HG03575 (cell line): ENCODE data around the gene EFNA5.

ENCODE experiments used
- ATAC-seq: cut with Tn5 transposase; IDR thresholded peaks from one replicate; pipeline ENCODE4 v1.9.1; 2021; ENCODE audit not compliant: unreplicated experiment, insufficient number of reproducible peaks, low FRiP score; ENCODE audit errors: extremely low read depth

EFNA5 gene

DNA sequence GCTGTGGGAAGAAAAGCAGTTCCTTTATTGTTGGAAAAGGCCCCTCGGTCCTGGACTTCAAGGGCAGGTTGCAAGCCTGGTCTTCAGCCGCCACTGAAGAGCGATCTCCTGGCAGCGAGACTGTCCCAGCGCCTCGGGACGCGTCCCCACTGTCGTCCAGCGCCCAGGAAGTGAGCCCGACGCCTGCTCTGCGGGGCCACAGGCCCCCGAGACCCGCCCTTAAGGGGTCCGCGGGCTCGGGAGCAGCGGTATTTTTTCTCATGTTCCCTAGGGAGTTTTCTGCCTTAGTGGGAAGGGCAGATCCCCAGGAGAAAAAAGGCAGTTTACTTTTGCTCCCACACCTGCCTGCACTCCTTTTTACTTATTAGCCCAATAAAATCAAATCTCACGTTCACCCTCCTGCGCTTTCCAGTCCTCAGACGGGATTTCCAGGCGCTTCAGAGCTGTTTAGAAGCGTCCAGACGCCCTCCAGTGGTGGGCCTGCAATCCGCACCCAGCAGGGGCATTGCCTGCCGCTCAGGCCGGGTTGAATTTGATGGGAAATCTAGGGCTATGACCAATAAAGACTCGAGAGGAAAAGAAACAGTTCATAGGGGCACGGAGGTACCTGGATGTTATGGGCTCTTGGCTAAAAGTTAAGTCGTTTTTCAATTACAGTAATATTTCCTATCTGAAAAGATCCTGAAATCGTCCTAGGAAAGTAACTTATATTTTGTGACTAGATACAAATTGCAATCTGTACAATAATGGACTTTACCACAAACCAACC is 2.8 kb upstream of the EFNA5 start:
- peak; percentile 78 for ATAC-seq

- no peak for ATAC-seq
Measured at GRCh38 chr5:107673039-107673367, 2.3 kb upstream of the EFNA5 start.

DNA sequence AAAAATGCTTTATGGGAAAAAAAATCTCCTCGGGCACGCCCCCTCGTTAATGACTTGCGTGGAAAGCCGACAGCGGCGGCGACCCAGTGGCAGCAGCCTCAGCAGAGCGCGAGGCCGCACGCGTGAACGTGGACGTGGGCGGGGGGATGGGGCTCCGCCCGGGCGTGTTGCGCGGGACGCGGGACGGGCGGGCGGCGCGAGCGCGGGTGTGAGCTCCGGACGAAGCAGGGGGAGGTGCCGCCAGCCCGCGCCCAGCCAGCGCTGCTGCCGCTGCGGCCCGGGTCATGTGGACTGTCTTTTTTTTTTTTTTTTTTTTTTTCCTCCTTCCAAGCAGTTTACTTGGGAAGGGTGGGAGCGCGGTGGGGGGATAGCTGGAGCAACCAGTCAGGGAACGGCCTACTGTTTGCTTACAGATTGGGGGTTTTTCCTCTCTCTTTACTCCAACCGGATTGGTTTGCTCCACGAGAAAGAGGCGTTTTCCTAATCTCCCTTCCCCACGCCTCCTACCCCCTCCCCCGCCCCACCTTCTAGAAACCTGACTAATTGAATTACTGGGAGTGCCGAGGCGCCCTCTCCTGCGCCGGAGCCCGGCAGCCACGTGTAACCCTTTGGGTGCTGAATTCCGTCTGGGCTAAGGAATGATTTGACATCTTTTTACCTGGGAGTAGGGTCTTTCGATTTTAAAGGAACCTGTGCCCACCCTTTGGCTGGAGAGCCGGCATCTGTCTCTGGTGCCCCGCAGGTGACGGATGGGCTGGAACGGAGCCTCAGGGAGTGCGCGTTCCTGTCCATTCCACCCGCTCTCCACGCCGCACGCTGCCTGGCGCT is 1.7 kb upstream of the EFNA5 start:
- ATAC-seq: no peak

DNA sequence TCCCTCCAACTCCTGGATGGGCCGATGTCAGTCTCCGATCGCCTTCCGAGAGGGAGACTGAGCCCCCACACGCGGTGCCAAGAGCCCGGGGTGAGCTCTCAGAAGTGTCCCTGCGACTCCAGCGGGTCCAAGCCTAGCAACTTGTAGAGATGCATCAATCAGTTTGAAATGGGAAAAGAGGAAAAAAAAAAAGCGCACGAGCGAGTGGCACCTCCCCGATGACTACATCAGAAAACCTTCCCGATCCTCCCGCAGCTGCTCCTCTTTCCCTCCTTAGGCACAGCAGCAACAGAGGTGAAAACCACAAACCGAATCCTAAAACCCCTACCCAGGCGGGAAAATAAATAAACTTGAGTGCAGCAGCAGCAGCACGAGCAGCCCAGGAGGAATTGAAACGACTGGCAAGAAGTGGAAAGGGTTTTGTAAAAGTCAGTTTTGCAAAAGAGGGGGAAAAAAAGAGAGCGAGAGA is 1.0 kb upstream of the EFNA5 start:
- ATAC-seq: no peak

- no peak for ATAC-seq
Measured at GRCh38 chr5:107670087-107670931, 428 bp downstream of the EFNA5 start.

DNA sequence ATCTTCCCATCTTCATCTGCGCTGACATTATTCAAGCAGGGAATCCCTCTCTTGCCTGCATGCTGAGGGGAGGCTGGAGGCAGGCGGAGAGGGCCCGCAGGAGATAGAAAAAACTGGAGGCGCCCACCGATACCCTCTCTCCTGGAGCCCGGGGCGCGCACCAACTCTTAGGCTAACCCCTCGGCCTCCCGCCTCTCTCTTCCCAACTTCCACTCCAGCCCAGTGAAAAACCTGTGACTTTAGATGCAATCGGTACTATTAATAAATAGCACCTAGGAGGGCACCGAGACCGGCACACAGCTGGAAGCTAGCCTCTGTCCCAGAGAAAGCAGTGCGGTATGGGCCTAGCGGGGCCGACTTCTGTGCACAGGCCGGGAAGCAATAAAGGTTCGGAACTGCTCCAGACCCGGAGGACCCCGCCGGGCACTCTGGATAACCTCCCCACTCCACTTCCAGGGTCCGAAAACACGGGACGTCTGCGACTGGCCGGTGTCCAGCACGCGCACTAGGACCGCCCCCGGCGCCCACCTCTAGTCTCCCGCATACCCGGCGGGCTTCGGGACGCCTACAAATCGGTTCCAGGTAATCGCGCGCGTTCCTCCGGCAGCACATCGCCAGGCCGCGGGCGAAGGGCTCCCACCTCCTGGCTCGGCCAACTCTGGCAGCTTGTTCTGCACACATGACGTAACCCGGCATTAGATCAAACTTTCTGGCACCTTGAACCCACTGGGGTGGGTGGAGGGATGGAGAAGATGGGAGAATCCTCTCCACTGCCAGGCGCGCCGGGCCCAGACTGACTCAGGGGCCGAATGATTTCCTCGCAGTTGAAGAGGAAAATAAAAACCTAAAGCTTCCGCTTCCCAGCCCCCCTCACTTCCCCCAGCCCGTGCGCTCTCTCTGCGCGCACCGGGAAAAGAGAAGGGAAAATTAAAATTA is 1.4 kb downstream of the EFNA5 start:
- ATAC-seq: no peak

GRCh38 chr5:107668154-107669095 is 2.3 kb downstream of the EFNA5 start:
- ATAC-seq: no peak

- ATAC-seq: no peak
Measured at GRCh38 chr5:107666051-107666655, 4.6 kb downstream of the EFNA5 start.

DNA sequence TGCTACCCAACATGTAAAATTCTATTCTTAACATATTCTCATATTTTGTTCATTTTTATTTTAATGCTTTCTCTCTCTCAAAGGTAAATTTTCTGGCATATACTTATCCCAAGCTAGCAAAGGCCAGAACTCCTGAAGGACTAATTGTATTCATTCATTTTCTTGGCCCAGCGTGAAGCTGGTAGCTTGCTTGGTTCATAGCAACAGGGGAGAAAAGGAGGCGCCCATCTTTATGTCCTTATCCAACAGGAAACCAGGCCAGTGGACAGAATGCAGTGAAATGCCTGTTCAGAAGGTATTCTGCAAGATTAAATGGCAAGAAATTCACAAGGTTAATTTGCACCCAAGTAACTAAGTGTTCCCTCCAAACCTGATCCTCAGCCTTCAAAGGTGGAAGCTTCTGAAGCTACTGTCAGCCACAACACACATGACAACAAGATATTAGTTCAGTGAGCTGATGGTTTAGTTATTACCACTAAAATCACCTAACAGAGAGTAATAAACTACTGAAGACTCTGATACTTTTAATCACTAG is 5.6 kb downstream of the EFNA5 start:
- ATAC-seq: no peak

DNA sequence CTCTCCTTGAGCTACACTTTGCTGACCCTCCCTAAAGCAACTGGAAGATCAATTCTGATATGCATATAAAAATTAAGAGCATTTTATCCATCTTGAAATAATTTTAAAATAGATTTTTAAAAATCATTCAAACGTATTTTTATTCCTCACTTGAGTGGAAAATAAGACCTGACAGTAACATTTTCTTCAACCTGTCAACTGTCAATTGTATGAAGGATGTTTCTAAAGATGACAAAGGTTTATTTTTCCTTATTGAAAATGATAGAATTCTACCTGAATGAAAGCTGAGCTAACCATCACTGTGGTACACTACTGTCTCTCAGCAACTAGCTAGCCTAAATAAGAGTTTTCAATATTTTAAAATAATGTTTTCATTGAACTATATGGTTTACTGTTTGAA is 7.0 kb downstream of the EFNA5 start:
- no peak for ATAC-seq

- no peak for ATAC-seq
Measured at GRCh38 chr5:107661650-107662044, 9.1 kb downstream of the EFNA5 start.

GRCh38 chr5:107661038-107661649 is 9.6 kb downstream of the EFNA5 start:
- no peak for ATAC-seq

- no peak for ATAC-seq
Measured at GRCh38 chr5:107658528-107658927, 12.2 kb downstream of the EFNA5 start.

DNA sequence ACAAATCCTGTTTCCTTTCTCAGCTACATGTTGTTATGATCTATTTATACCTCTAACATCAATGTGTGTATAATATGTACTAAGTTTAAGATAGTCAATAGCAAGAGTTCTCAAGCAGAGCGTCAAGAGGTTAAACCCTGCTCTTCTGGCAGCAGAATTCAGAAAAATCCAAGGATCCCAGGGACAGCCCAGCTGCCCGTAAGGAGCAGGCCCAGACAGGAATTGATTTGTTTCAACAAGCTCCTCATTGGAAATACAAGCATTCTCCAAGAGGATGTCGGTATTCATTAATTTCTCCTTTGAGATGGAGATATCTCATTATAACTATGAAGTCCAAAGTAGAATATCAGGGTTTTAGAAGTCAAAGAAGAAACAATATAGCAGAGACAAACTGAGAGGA is 14.9 kb downstream of the EFNA5 start:
- ATAC-seq: no peak

DNA sequence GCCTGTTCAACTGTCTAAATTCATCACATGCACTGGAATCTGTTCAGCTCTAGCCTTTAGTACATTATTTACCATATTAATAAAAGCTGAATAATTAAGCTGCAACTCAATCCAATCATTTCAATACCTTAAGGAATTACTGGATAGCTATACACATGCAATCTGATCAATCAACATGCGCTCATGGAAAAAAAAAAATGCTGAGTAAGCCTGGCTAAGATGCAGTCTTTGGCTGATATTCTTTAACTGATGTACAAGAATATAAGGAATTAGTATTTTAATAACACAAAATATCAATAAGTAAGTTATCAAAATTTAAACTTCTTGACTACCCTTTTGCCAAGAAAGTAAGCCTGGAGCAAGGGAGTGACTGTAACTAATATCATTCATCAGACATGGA is 15.9 kb downstream of the EFNA5 start:
- ATAC-seq: no peak

- ATAC-seq: no peak
Measured at GRCh38 chr5:107653685-107654084, 17.1 kb downstream of the EFNA5 start.
